HG02852 (cell line): ENCODE data around the gene RNF220.
"Not testable (repeated sequence)": the region's sequence is repeated elsewhere in the genome, so short reads cannot be mapped to it uniquely, and the experiment has no call there.

ENCODE experiments used
- ATAC-seq: cut with Tn5 transposase; IDR thresholded peaks from one replicate; pipeline ENCODE4 v1.9.1; 2021; ENCODE audit warnings: mild to moderate bottlenecking, moderate library complexity; ENCODE audit not compliant: unreplicated experiment

RNF220 gene

GRCh38 chr1:44695671-44696070 lies 290.6 kb downstream of the RNF220 start:
- ATAC-seq, result no peak

- no peak for ATAC-seq
Observed at GRCh38 chr1:44696101-44696500, 291.0 kb downstream of the RNF220 start.

- ATAC-seq, result no peak
Observed at GRCh38 chr1:44696789-44697345, 291.8 kb downstream of the RNF220 start.

GRCh38 chr1:44698138-44698537 lies 293.1 kb downstream of the RNF220 start:
- no peak for ATAC-seq

- not testable (repeated sequence) for ATAC-seq
Observed at GRCh38 chr1:44699375-44699774, 294.3 kb downstream of the RNF220 start.

- ATAC-seq, result no peak
Observed at GRCh38 chr1:44700573-44700972, 295.5 kb downstream of the RNF220 start.

- no peak for ATAC-seq
Observed at GRCh38 chr1:44701141-44701573, 296.1 kb downstream of the RNF220 start.
